Lower lobe of right lung (tissue), 2 donors: ENCODE results near the gene MYB. TPM values are rescaled to one million over a fixed set of nuclear protein-coding genes. Genes with fewer than 3 reads are reported as not detected.

Source experiments
- ATAC-seq, 2 donors: fragments of 200-7000 bp; cut with Tn5 transposase; one replicate each; pipeline ENCODE4 v1.9.1; 2020 to 2022; ENCODE audit warnings: mild to moderate bottlenecking in 2 of 2, moderate library complexity in 2 of 2
- DNase-seq: peaks from one replicate; pipeline ENCODE4 v3.0.0-alpha.2; 2020
- H3K27ac ChIP-seq: fragments of 200-600 bp; one replicate; pipeline ENCODE4 v1.8.0; 2022
- H3K27me3 ChIP-seq: fragments of 200-600 bp; one replicate; pipeline ENCODE4 v1.8.0; 2022; ENCODE audit warnings: low read depth
- H3K36me3 ChIP-seq: fragments of 200-600 bp; one replicate; pipeline ENCODE4 v1.8.0; 2022; ENCODE audit warnings: mild to moderate bottlenecking
- H3K4me1 ChIP-seq: fragments of 200-600 bp; one replicate; pipeline ENCODE4 v1.8.0; 2022
- H3K4me3 ChIP-seq: fragments of 200-600 bp; one replicate; pipeline ENCODE4 v1.8.0; 2022; ENCODE audit warnings: mild to moderate bottlenecking
- H3K9me3 ChIP-seq: fragments of 200-600 bp; one replicate; pipeline ENCODE4 v1.8.0; 2022
- intact Hi-C: fragments of 100-400 bp; cut with DNase I; formaldehyde crosslinking; loops from one replicate; pipeline ENCODE4 v1.11.0; 2022
- total RNA-seq: library from RNA; stranded (reverse); fragmentation: NEBNext Ultra II Directional; extraction: Animal tissue kit (Norgen Biotek cat#: 25700); gene quantifications from one replicate; pipeline ENCODE4 v1.2.1, GENCODE V29; 2021
- TF ChIP-seq, protein P1 (sequence below): fragments of 200-600 bp; IDR thresholded peaks from one replicate; pipeline ENCODE4 v1.8.0; 2022; ENCODE audit warnings: antibody characterized with exemption, mild to moderate bottlenecking
- donor health status: DM: no; HTN: yes; CAD: no; lungs with severe emphysema.

The MYB gene
- total RNA-seq, 1 donor from 2014 or later: 6.1 TPM

GRCh38 chr6:135179920-135180541 lies 1.1 kb upstream of the MYB start:
- intact Hi-C loops: no loop called here
- Histone ChIP-seq H3K4me1 (peaks cover 34% of the 10 kb centered on the region), H3K4me3 (peak overlapping the region; percentile 63), H3K9me3 (no peaks in the 10 kb centered on the region), H3K27ac (no peak overlapping the region), H3K27me3 (peaks cover 31% of the 10 kb centered on the region), H3K36me3 (no peaks in the 10 kb centered on the region)
- TF ChIP-seq, protein P1, sequence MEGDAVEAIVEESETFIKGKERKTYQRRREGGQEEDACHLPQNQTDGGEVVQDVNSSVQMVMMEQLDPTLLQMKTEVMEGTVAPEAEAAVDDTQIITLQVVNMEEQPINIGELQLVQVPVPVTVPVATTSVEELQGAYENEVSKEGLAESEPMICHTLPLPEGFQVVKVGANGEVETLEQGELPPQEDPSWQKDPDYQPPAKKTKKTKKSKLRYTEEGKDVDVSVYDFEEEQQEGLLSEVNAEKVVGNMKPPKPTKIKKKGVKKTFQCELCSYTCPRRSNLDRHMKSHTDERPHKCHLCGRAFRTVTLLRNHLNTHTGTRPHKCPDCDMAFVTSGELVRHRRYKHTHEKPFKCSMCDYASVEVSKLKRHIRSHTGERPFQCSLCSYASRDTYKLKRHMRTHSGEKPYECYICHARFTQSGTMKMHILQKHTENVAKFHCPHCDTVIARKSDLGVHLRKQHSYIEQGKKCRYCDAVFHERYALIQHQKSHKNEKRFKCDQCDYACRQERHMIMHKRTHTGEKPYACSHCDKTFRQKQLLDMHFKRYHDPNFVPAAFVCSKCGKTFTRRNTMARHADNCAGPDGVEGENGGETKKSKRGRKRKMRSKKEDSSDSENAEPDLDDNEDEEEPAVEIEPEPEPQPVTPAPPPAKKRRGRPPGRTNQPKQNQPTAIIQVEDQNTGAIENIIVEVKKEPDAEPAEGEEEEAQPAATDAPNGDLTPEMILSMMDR: no peak
- DNase-seq (no peak), ATAC-seq (no peak)

DNA sequence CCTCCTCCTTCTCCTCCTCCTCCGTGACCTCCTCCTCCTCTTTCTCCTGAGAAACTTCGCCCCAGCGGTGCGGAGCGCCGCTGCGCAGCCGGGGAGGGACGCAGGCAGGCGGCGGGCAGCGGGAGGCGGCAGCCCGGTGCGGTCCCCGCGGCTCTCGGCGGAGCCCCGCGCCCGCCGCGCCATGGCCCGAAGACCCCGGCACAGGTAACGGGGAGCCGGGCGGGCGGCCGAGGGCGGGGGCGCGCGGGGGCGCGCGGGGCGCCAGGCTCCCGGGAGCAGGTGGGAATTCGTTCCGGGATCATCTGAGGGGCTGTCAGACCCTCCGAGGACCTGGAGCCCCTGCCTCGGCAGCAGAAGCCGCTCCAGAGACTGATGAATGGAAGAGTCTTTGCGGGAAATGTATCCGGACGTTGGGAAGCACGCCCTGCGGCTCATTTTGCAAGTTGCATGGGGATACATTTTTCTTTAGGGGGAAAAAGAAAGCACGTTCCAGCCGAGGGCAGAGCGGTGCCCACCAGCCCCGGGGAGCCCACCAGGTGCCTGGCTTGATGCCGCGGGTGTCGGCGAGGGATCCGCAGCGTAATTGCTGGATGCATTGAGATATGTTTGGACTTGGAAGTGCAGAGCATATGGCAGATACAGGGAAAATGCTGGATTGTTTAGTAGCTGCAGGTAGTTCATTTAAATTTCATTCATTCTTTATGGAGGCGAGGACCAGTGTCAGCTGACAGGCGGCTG lies 394 bp downstream of the MYB start:
- Histone ChIP-seq H3K27ac (no peak overlapping the region), H3K4me1 (peaks cover 34% of the 10 kb centered on the region), H3K4me3 (peak overlapping the region; percentile 63), H3K9me3 (no peaks in the 10 kb centered on the region), H3K36me3 (no peaks in the 10 kb centered on the region), H3K27me3 (peaks cover 46% of the 10 kb centered on the region)
- TF ChIP-seq, protein P1: no peak
- DNase-seq (no peak), ATAC-seq (no peak)
- intact Hi-C loops: no loop called here

DNA sequence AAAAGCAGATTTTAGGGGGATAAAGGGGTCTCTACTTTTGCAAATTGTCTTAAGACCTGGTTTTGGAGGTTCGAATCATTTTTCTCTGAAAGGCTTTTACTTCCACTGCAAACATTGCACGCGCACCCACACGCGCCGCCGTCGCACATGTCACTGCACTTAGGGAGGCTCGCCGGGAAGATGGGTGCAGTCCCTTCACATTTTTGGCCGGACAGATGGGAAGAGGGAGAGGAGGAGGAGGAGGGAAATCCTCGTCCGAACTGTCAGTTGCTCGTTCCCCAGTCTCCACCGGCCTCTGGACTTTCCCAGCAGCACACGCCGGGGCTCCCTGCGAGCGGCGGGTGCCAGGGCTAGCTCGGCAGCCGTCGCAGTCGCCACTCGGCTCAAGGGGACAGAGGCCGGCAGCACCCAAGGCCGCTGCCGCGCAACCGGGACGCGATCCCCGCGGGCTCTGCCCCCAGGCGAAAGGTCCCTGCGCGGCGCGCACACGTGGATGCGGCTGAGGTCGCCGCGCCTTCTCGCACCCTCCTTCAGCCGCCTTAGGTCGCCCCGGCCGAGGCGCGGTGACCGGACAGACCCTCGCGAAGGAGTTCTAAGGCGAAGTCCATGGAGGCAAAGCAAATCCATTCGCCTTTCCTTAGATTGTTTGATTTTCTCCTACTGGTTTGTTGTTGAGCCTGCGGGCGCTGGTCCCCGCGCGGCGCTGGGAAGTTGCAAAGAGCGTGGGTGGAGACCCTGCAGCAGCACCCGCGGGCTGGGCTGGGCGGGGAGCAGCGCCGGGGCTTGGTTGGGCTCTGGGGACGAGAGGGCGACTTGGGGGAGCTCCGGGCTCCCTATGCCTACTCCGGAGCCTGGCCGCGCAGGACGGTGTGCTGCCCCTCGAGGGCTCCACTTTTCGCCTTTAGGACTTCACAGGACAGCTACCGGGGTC lies 1.2 kb downstream of the MYB start:
- peak; percentile 58 to 63 for ATAC-seq
- Histone ChIP-seq H3K4me3 (peak overlapping the region; percentile 63), H3K36me3 (no peaks in the 10 kb centered on the region), H3K27me3 (peaks cover 51% of the 10 kb centered on the region), H3K4me1 (peaks cover 34% of the 10 kb centered on the region), H3K9me3 (no peaks in the 10 kb centered on the region), H3K27ac (peak overlapping the region; percentile 18)
- peak; percentile 64 for DNase-seq
- TF ChIP-seq, protein P1: no peak
- intact Hi-C loops: no loop called here

- H3K36me3 ChIP-seq: no peaks in the 10 kb centered on the region
- H3K27me3 ChIP-seq: peaks cover 51% of the 10 kb centered on the region
- peak overlapping the region; percentile 63 for H3K4me3 ChIP-seq
- peaks cover 34% of the 10 kb centered on the region for H3K4me1 ChIP-seq
- peak overlapping the region; percentile 18 for H3K27ac ChIP-seq
- intact Hi-C loops: no loop called here
- ATAC-seq: peak; percentile 71 to 77
- no peaks in the 10 kb centered on the region for H3K9me3 ChIP-seq
- TF ChIP-seq, protein P1: no peak
- peak; percentile 70 for DNase-seq
Measured at GRCh38 chr6:135183002-135183531, 2.0 kb downstream of the MYB start.
